IMR-90 (cell line): ENCODE data around the gene ANXA4. TPM values are rescaled to one million over a fixed set of nuclear protein-coding genes. Genes with fewer than 3 reads are reported as not detected.

Experiments
- ATAC-seq: fragments of 200-7000 bp; cut with Tn5 transposase; 2 replicates; pipeline ENCODE4 v1.9.1; 2020; ENCODE audit warnings: low read depth, mild to moderate bottlenecking, moderate library complexity
- BruUV-seq: library from RNA; stranded (reverse); fragments of 400-500 nt; replicated peaks from 2 replicates; lab custom pipeline; 2021; lab: Mats Ljungman, UMichigan
- CTCF ChIA-PET: fragments of 300-600 bp; formaldehyde crosslinking; extraction: SDS; loops from one replicate; lab custom pipeline; 2021; ENCODE audit warnings: antibody characterized with exemption; lab: Yijun Ruan, JAX
- POLR2A ChIA-PET: fragments of 300-600 bp; sonication (Branson Sonifier 250); formaldehyde crosslinking; loops from one replicate; lab custom pipeline; 2022; ENCODE audit warnings: antibody characterized with exemption; ENCODE audit not compliant: unreplicated experiment; lab: Charles Lee
- DNase-seq: peaks from one replicate; pipeline ENCODE4 v3.0.0; 2013
- H2AFZ ChIP-seq: replicated peaks from 2 replicates; pipeline ENCODE3; 2013; ENCODE audit warnings: low read length, mild to moderate bottlenecking; ENCODE audit not compliant: poor library complexity
- H2AK5ac ChIP-seq: 2 replicates; pipeline ENCODE4 v1.6.1; 2013; ENCODE audit warnings: low read depth, low read length, inconsistent platforms
- H2AK9ac ChIP-seq: replicated peaks from 2 replicates; pipeline ENCODE3; 2013; ENCODE audit warnings: mild to moderate bottlenecking, low read depth, low read length, moderate library complexity; ENCODE audit not compliant: poor library complexity
- H2BK120ac ChIP-seq: 2 replicates; pipeline ENCODE4 v1.6.1; 2013; ENCODE audit warnings: low read depth, low read length, inconsistent platforms
- H2BK15ac ChIP-seq: 3 replicates; pipeline ENCODE4 v1.6.1; 2013; ENCODE audit warnings: low read depth, low read length, inconsistent platforms
- H2BK20ac ChIP-seq: 2 replicates; pipeline ENCODE4 v1.6.1; 2013; ENCODE audit warnings: low read depth, mild to moderate bottlenecking, inconsistent platforms, low read length, moderate library complexity
- H2BK5ac ChIP-seq: 2 replicates; pipeline ENCODE4 v1.6.1; 2013; ENCODE audit warnings: mild to moderate bottlenecking, low read depth, low read length, inconsistent platforms; ENCODE audit not compliant: poor library complexity, severe bottlenecking
- H3K14ac ChIP-seq: replicated peaks from 2 replicates; pipeline ENCODE4 v1.6.1; 2013; ENCODE audit warnings: low read depth, low read length, inconsistent platforms
- H3K18ac ChIP-seq: 2 replicates; pipeline ENCODE4 v1.6.1; 2013; ENCODE audit warnings: low read depth, low read length, control low read depth
- H3K23ac ChIP-seq: 2 replicates; pipeline ENCODE4 v1.6.1; 2013; ENCODE audit warnings: low read depth, low read length, inconsistent platforms
- H3K27ac ChIP-seq: 2 replicates; pipeline ENCODE4 v1.5.1; 2013; ENCODE audit warnings: mild to moderate bottlenecking, control low read depth, low read length; ENCODE audit not compliant: insufficient read depth
- H3K27me3 ChIP-seq: 2 replicates; pipeline ENCODE4 v1.6.1; 2013; ENCODE audit warnings: low read length; ENCODE audit not compliant: control insufficient read depth, insufficient read depth
- H3K36me3 ChIP-seq: 2 replicates; pipeline ENCODE4 v1.6.1; 2013; ENCODE audit warnings: low read length, mixed read lengths; ENCODE audit not compliant: control insufficient read depth, insufficient read depth
- H3K4ac ChIP-seq: 2 replicates; pipeline ENCODE4 v1.6.1; 2013; ENCODE audit warnings: low read depth, low read length, inconsistent platforms
- H3K4me1 ChIP-seq: 2 replicates; pipeline ENCODE4 v1.6.1; 2013; ENCODE audit warnings: low read length, mixed read lengths; ENCODE audit not compliant: control insufficient read depth, insufficient read depth
- H3K4me2 ChIP-seq: 2 replicates; pipeline ENCODE4 v1.6.1; 2013; ENCODE audit warnings: low read depth, mild to moderate bottlenecking, control low read depth, low read length, moderate library complexity
- H3K4me3 ChIP-seq: 2 replicates; pipeline ENCODE4 v1.5.1; 2013; ENCODE audit warnings: low read depth, mild to moderate bottlenecking, control low read depth, low read length, moderate library complexity; ENCODE audit not compliant: insufficient read depth
- H3K56ac ChIP-seq: 2 replicates; pipeline ENCODE4 v1.6.1; 2013; ENCODE audit warnings: low read length, inconsistent platforms; ENCODE audit not compliant: insufficient read depth; ENCODE audit errors: extremely low read depth
- H3K79me1 ChIP-seq, 2 experiments: 2 replicates each; pipeline ENCODE4 v1.6.1; 2013; ENCODE audit warnings: low read length in 2 of 2, inconsistent platforms in 1 of 2, low read depth in 1 of 2
- H3K9ac ChIP-seq: 2 replicates; pipeline ENCODE4 v1.6.1; 2013; ENCODE audit warnings: low read depth, low read length, control low read depth
- H3K9me1 ChIP-seq: 2 replicates; pipeline ENCODE4 v1.6.1; 2013; ENCODE audit warnings: low read length, inconsistent platforms; ENCODE audit not compliant: insufficient read depth
- H3K9me3 ChIP-seq: 2 replicates; pipeline ENCODE4 v1.6.1; 2013; ENCODE audit warnings: low read length; ENCODE audit not compliant: control insufficient read depth, insufficient read depth
- H4K20me1 ChIP-seq: 2 replicates; pipeline ENCODE4 v1.6.1; 2013; ENCODE audit warnings: low read length, inconsistent platforms; ENCODE audit not compliant: insufficient read depth
- H4K5ac ChIP-seq: 2 replicates; pipeline ENCODE4 v1.6.1; 2013; ENCODE audit warnings: mild to moderate bottlenecking, low read depth, low read length, control low read depth
- H4K8ac ChIP-seq, 2 experiments: 2 replicates each; pipeline ENCODE4 v1.6.1; 2013; ENCODE audit warnings: low read depth in 2 of 2, low read length in 2 of 2, control low read depth in 1 of 2, inconsistent platforms in 1 of 2
- H4K91ac ChIP-seq: 2 replicates; pipeline ENCODE4 v1.6.1; 2013; ENCODE audit warnings: low read depth, low read length, inconsistent platforms; ENCODE audit not compliant: insufficient read depth
- CEBPB ChIP-seq: IDR thresholded peaks from 2 replicates; pipeline ENCODE4 v1.6.1; 2012; ENCODE audit warnings: low read depth, low read length, improper control_type of control experiment
- CHD1 ChIP-seq: IDR thresholded peaks from 2 replicates; pipeline ENCODE4 v1.6.1; 2012; ENCODE audit warnings: low read depth, low read length, improper control_type of control experiment
- CTCF ChIP-seq: conservative IDR thresholded peaks from 2 replicates; pipeline ENCODE4 v1.5.1; 2012; ENCODE audit warnings: mild to moderate bottlenecking, low read depth, low read length, improper control_type of control experiment
- ELK1 ChIP-seq: fragments of 150-350 bp; IDR thresholded peaks from 2 replicates; pipeline ENCODE4 v1.6.1; 2016; ENCODE audit warnings: low read depth, mild to moderate bottlenecking, low read length, moderate library complexity, borderline replicate concordance
- FOS ChIP-seq: fragments of 150-350 bp; IDR thresholded peaks from 2 replicates; pipeline ENCODE4 v1.6.1; 2016; ENCODE audit warnings: low read depth, low read length
- MAFK ChIP-seq: IDR thresholded peaks from 2 replicates; pipeline ENCODE4 v1.6.1; 2012; ENCODE audit warnings: low read depth, low read length, improper control_type of control experiment
- MAZ ChIP-seq: IDR thresholded peaks from 2 replicates; pipeline ENCODE4 v1.6.1; 2012; ENCODE audit warnings: low read depth, mild to moderate bottlenecking, low read length, improper control_type of control experiment, moderate library complexity, borderline replicate concordance
- MXI1 ChIP-seq: IDR thresholded peaks from 2 replicates; pipeline ENCODE4 v1.6.1; 2012; ENCODE audit warnings: low read depth, mild to moderate bottlenecking, low read length, moderate library complexity, borderline replicate concordance
- NFE2L2 ChIP-seq: fragments of 150-350 bp; IDR thresholded peaks from 2 replicates; pipeline ENCODE4 v1.6.1; 2016; ENCODE audit warnings: low read depth, mild to moderate bottlenecking, low read length
- POLR2A ChIP-seq: IDR thresholded peaks from 2 replicates; pipeline ENCODE4 v1.6.1; 2012; ENCODE audit warnings: mild to moderate bottlenecking, low read depth, low read length
- RAD21 ChIP-seq: IDR thresholded peaks from 2 replicates; pipeline ENCODE4 v1.6.1; 2012; ENCODE audit warnings: low read length, improper control_type of control experiment
- RCOR1 ChIP-seq: IDR thresholded peaks from 2 replicates; pipeline ENCODE4 v1.6.1; 2012; ENCODE audit warnings: mild to moderate bottlenecking, low read length, improper control_type of control experiment; ENCODE audit not compliant: insufficient replicate concordance
- RFX5 ChIP-seq: IDR thresholded peaks from 2 replicates; pipeline ENCODE4 v1.8.0; 2012; ENCODE audit warnings: low read depth, mild to moderate bottlenecking, low read length, moderate library complexity
- SMC3 ChIP-seq: fragments of 150-350 bp; IDR thresholded peaks from 2 replicates; pipeline ENCODE4 v1.6.1; 2016; ENCODE audit warnings: low read depth, mild to moderate bottlenecking, antibody characterized with exemption, low read length, moderate library complexity
- USF2 ChIP-seq: fragments of 150-350 bp; IDR thresholded peaks from 2 replicates; pipeline ENCODE4 v1.6.1; 2017; ENCODE audit warnings: mild to moderate bottlenecking, antibody characterized with exemption, low read length, low read depth
- WGBS, 2 experiments: methylation state at CpG; one replicate each; pipeline versions ENCODE4 v1.1.5 to v1.1.7; 2013; ENCODE audit warnings: missing lambda C conversion rate in 2 of 2; ENCODE audit not compliant: insufficient read length in 1 of 2; ENCODE audit errors: extremely low coverage in 2 of 2; 5-methylcytosine and 5-hydroxymethylcytosine counted together
- dilution Hi-C: fragments of 300-500 bp; cut with HindIII; formaldehyde crosslinking; loops from one replicate; pipeline ENCODE4 v1.14.3; 2018; ENCODE audit warnings: low sequenced_read_pairs; ENCODE audit not compliant: unreplicated experiment
- in situ Hi-C: fragments of 300-500 bp; cut with MboI; formaldehyde crosslinking; loops from 3 replicates; pipeline ENCODE4 v1.14.3; 2019; ENCODE audit warnings: low sequenced_read_pairs, inconsistent platforms, mixed read lengths
- intact Hi-C: fragments of 100-400 bp; cut with micrococcal nuclease; formaldehyde crosslinking; loops from 2 replicates; pipeline ENCODE4 v1.10.0; 2022
- polyA plus RNA-seq, 3 experiments: library from polyadenylated mRNA; depleted of rRNA; stranded (reverse); fragments of >200 nt; gene quantifications; 2 replicates each; pipeline ENCODE4 v1.2.3, GENCODE V29; 2012; ENCODE audit warnings: low replicate concordance in 1 of 3
- total RNA-seq: library from RNA; depleted of rRNA; stranded (reverse); fragments of >200 nt; gene quantifications from 2 replicates; pipeline ENCODE4 v1.2.3, GENCODE V29; 2012

ANXA4 gene
- total and polyA plus RNA-seq, 2 of the 4 experiments (the other 2 are of a cell fraction) = 22.2 to 72.0 TPM

- Histone ChIP-seq H3K4me1 (no peaks in the 10 kb centered on the region), H2BK15ac (no peak overlapping the region), H3K36me3 (peaks cover 15% of the 10 kb centered on the region), H3K27me3 (no peaks in the 10 kb centered on the region), H3K9ac (no peak overlapping the region), H3K14ac (no peak overlapping the region), H3K4me2 (no peak overlapping the region), H2AK5ac (no peak overlapping the region), H2AFZ (no peak overlapping the region), H3K56ac (no peak overlapping the region), H2BK5ac (no peak overlapping the region), H4K20me1 (no peaks in the 10 kb centered on the region), H4K91ac (no peak overlapping the region), H3K4ac (no peak overlapping the region), H3K23ac (no peak overlapping the region), H2BK120ac (no peak overlapping the region), H3K18ac (no peak overlapping the region), H3K27ac (no peak overlapping the region), H3K9me3 (no peaks in the 10 kb centered on the region), H4K5ac (no peak overlapping the region), H2BK20ac (no peak overlapping the region), H4K8ac (no peak overlapping the region), H3K9me1 (peaks cover 3% of the 10 kb centered on the region), H2AK9ac (no peak overlapping the region), H3K4me3 (no peak overlapping the region), H3K79me1 (peaks cover 0 to 4% of the 10 kb centered on the region in 2 experiments; a peak in 2 of 4 replicates)
- dilution Hi-C loops = no loop called here
- DNase-seq = no peak
- in situ Hi-C loops = no loop called here
- intact Hi-C loops = no loop called here
- CTCF ChIA-PET = no interaction called here
- TF ChIP-seq RCOR1 (no peak), CHD1 (no peak), MXI1 (no peak), CTCF (no peak), RFX5 (no peak), NFE2L2 (no peak), MAFK (no peak), SMC3 (no peak), ELK1 (no peak), USF2 (no peak), RAD21 (no peak), CEBPB (no peak), FOS (no peak), MAZ (no peak), POLR2A (no peak)
- WGBS, 2 experiments = no CpG with 5 or more reads among the region's 5 CpGs
- no peak for ATAC-seq
- POLR2A ChIA-PET = no interaction called here
- no TSS peak for BruUV-seq
Measured at GRCh38 chr2:69847068-69847828, 105.3 kb downstream of the ANXA4 start.
